NT2/D1 (cell line): ENCODE data around the gene BRICD5.

ENCODE experiments used
- DNase-seq: peaks from one replicate; pipeline ENCODE4 v3.0.0-alpha.2; 2011; ENCODE audit warnings: low read depth, low spot score
- H3K27me3 ChIP-seq: 2 replicates; pipeline ENCODE4 v1.6.0; 2011; ENCODE audit warnings: mild to moderate bottlenecking; ENCODE audit not compliant: insufficient read length, insufficient read depth
- H3K36me3 ChIP-seq: 2 replicates; pipeline ENCODE4 v1.6.1; 2011; ENCODE audit warnings: mild to moderate bottlenecking, low read length, mixed read lengths; ENCODE audit not compliant: insufficient read depth, insufficient read length
- H3K4me1 ChIP-seq: 2 replicates; pipeline ENCODE4 v1.5.1; 2011; ENCODE audit not compliant: insufficient read depth, insufficient read length
- H3K4me3 ChIP-seq: 2 replicates; pipeline ENCODE4 v1.5.1; 2011; ENCODE audit warnings: low read depth; ENCODE audit not compliant: insufficient read length
- H3K9ac ChIP-seq: 2 replicates; pipeline ENCODE4 v1.6.0; 2011; ENCODE audit warnings: low read depth; ENCODE audit not compliant: insufficient read length
- H3K9me3 ChIP-seq: 2 replicates; pipeline ENCODE4 v1.5.1; 2011; ENCODE audit warnings: mild to moderate bottlenecking, low read length; ENCODE audit not compliant: insufficient read depth
- SUZ12 ChIP-seq: IDR thresholded peaks from 2 replicates; pipeline ENCODE4 v1.6.1; 2011; ENCODE audit not compliant: insufficient read length, insufficient read depth; ENCODE audit errors: extremely low read depth
- YY1 ChIP-seq: IDR thresholded peaks from 2 replicates; pipeline ENCODE4 v1.6.1; 2011; ENCODE audit not compliant: insufficient read length, insufficient read depth
- ZNF274 ChIP-seq: IDR thresholded peaks from 2 replicates; pipeline ENCODE4 v1.6.1; 2011; ENCODE audit warnings: mild to moderate bottlenecking, low read depth, low read length

BRICD5 gene

DNA sequence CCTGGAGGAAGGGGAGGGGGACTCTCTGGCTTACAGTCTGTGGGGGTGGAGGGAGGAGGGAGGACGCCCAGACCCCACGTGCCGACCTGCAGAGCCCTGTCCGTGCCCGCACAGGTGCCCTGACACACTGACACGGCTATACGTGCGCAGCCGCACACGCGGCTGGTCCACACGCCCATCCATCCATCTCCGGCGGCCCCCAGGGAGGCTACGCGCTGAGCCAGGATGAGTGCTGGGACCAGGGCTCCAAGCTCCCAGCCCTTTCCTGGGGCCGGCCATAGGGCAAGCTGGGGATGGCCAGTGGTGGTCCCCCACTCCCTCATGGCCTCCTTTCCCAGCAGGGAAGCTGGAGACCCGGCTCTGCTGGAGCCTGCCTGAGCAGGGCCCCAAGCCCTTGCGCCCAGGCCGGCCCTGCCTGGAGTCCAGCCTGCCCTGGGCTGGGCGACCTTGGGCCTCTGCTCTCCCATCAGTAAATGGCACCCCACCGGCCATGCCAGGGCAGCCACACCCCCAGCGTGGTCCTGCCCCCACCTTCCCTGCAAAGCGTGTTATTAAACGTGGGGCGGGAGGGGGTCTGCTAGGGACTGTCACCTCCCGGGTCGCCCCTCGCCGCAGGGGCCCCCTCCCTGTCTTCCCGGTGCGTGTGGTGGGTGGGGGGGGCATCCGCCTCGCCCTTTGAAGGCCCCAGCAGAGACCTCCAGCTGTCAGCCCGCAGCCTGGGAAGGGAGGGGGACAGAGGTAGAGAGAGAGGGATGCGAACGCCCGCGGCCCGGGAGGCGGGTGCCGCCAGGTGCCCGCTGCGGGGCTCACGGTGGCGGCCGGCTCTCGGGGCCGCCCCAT is 15.1 kb downstream of the BRICD5 start:
- Histone ChIP-seq H3K9me3 (0 out of 2 replicates have a peak, but pooled peaks cover 5% of the 10 kb centered on the region), H3K36me3 (no peaks in the 10 kb centered on the region), H3K4me3 (peak overlapping the region; percentile 38), H3K27me3 (peaks cover 46% of the 10 kb centered on the region), H3K9ac (peak overlapping the region; percentile 69), H3K4me1 (peaks cover 30% of the 10 kb centered on the region)
- DNase-seq: no peak
- no peak for TF ChIP-seq YY1
- TF ChIP-seq SUZ12: no peak
- TF ChIP-seq ZNF274: no peak

DNA sequence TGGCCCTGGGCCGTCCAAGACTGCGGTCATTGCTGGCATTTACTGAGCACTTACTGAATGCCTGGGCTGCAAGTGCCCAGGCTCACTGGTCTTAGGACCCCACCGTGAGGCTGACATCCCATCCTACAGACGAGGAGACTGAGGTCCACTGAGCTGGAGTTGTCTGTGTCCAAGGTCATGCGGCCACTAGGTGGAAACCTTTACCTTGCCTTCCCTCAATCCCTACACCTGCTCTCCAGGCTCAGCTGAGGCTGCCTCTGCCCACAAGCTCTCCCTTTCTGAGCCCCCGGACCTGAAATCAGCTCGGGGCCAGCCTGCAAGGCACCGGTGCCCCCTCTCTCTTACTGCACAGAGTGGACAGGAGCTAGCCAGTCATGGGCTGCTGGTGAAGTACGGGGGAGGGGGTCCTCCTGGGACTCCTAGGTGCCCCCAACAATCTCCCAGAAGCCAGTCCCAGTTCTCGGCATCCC is 15.8 kb downstream of the BRICD5 start:
- H3K27me3 ChIP-seq: peaks cover 46% of the 10 kb centered on the region
- no peak overlapping the region for H3K9ac ChIP-seq
- H3K9me3 ChIP-seq: no peaks in the 10 kb centered on the region
- H3K4me3 ChIP-seq: peak overlapping the region; percentile 38
- H3K4me1 ChIP-seq: peaks cover 36% of the 10 kb centered on the region
- TF ChIP-seq SUZ12 (no peak), ZNF274 (no peak), YY1 (no peak)
- H3K36me3 ChIP-seq: no peaks in the 10 kb centered on the region
- DNase-seq: peak; percentile 67

DNA sequence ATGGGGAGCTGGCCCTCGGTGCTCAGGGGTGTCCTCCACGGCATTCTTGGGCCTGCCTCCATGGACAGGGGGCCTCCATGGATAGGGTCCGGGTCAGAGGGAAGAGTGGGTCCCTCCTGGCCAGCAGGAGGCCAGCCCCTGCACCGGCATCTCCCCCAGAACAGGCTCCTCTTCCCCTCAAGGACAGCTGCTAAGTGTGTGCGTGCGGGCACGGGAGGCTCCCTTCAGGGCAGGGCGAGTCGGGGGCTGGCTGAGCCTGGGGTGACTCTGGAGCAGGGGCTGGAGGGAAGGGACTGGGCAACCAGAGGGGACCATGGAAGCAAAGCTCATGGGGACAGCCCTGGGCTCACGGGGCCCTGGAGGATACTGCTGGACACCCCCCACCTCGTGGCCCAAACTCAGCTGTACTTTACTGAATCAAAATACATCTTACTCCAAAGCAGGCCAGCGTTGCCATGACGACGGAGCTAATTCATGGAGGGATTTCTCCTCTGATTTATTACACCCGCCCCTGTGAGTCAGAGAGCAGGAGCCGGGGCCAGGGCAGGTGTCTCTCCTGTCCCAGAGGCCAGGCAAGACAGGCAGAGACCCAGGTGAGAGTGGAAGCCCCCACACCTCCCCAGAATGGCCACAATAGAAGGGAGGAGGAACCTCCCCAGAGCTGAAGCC is 16.4 kb downstream of the BRICD5 start:
- Histone ChIP-seq H3K36me3 (no peaks in the 10 kb centered on the region), H3K9ac (peak overlapping the region; percentile 29), H3K4me1 (peaks cover 32% of the 10 kb centered on the region), H3K27me3 (peaks cover 45% of the 10 kb centered on the region), H3K4me3 (no peak overlapping the region), H3K9me3 (no peaks in the 10 kb centered on the region)
- TF ChIP-seq ZNF274 (no peak), YY1 (no peak), SUZ12 (no peak)
- DNase-seq: no peak

DNA sequence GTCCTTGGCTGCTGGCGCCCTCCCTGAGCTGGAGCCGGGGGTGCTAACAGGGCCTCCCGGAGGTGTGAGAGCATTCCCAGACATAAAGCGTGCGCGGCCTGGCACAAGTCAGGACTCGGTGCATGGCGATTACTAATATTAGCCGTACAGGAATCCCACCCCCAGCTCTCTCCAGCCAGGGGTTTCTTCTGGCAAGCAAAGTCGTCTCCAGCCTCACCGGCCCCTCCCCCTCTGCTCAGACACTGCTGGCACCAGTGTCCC is 19.3 kb downstream of the BRICD5 start:
- no peaks in the 10 kb centered on the region for H3K36me3 ChIP-seq
- TF ChIP-seq ZNF274 (no peak), SUZ12 (no peak), YY1 (no peak)
- H3K9ac ChIP-seq: no peak overlapping the region
- no peak for DNase-seq
- no peaks in the 10 kb centered on the region for H3K9me3 ChIP-seq
- peaks cover 29% of the 10 kb centered on the region for H3K4me1 ChIP-seq
- peaks cover 19% of the 10 kb centered on the region for H3K27me3 ChIP-seq
- H3K4me3 ChIP-seq: no peak overlapping the region

DNA sequence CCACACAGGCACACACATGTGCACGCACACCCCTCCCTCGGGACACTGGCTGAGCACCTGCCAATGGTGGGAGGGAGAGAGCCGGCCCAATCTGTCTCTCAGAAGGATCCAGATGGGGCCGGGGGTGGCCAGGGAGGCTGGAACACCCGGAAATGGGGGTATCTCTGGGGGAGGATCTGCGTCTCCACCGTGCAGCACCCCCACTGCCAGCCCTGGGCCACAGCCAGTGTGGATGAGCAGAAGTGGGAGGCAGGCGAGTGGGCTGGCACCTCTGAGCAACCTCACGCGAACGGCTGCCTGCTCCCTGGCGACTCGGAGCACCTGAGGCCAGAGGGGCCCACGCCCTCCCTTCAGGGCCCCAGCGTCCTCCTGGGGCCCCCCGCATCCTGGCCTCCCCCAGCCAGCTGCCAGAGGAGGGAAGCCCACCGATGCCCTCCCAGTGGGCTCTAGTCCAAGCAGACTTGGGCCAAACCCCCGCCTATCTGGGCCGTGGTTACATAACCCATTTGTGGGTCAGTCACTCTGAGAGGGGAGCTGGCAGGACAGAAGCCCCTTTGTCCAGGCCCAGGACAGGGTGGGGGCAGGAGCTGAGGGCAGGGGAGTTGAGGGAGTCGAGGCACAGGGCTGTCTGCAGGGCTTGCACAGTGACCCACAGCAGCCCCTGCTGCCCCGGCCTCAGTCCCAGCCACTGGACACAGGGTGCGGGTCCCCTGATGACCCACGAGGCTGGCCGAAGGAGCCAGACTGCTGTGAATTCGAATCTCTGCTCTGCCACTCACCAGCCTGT is 19.8 kb downstream of the BRICD5 start:
- Histone ChIP-seq H3K4me3 (no peak overlapping the region), H3K9ac (peak overlapping the region; percentile 61), H3K27me3 (peaks cover 18% of the 10 kb centered on the region), H3K4me1 (peaks cover 31% of the 10 kb centered on the region), H3K9me3 (no peaks in the 10 kb centered on the region), H3K36me3 (no peaks in the 10 kb centered on the region)
- TF ChIP-seq ZNF274: no peak
- no peak for TF ChIP-seq YY1
- no peak for TF ChIP-seq SUZ12
- DNase-seq: no peak

DNA sequence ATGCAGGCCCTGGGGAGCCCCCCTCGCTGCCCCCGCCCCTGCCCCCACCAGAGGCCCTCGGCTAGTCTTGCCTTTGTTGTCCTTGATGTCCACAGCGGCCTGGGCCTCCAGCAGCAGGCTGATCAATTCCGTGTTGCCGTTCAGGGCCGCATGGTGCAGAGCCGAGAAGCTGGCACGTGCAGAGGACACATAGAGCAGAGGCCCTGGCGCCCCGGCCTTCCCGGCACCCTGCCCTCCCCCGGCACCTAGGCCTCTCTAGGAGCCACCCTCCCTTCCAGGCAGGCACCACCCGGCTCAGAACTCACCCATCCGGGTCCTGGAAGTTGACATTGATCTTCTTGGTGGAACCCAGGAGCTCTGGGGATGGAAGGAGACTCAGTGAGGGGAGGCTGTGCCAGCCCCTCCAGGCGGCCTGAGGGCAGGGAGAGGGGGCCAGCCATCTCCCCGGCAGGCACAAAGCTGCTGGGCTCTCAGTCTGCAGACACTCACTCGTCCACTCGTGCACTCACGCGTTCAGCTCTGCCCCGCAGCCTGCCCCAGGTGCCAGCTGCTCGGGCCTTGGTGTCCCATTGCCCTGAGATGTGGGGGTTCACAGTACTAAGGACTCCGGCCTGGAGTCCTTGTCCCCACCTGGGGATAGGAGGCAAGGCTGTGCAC is 20.5 kb downstream of the BRICD5 start:
- Histone ChIP-seq H3K4me3 (no peak overlapping the region), H3K4me1 (peaks cover 27% of the 10 kb centered on the region), H3K36me3 (no peaks in the 10 kb centered on the region), H3K9me3 (no peaks in the 10 kb centered on the region), H3K27me3 (peaks cover 11% of the 10 kb centered on the region), H3K9ac (peak overlapping the region; percentile 61)
- DNase-seq: no peak
- TF ChIP-seq YY1 (no peak), ZNF274 (no peak), SUZ12 (no peak)
